ENCODE results near the gene LRRTM4.

DNA sequence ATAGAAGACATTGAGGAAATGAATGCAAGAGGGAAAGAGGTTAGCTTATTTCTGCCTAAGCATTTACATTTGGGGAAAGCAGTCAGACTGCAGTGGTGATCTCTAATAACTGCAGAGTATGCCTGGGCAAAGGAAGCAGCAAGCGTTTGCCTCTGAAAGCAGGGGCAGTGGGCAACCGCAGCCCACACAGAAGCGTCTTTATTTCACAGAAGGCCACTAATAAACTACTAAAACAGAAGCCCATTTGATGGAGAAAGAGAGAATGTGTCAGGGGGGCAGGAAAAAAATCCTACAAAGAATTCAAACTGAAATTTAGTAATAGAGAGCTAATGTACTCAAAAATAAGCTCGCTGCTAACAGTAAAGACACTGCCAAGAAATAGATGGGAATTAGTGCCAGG is 53.1 kb downstream of the LRRTM4 start:
- no peak for TF ChIP-seq POLR2A (IDR thresholded peaks at IDR 0.05)
- TF ChIP-seq, protein P1, sequence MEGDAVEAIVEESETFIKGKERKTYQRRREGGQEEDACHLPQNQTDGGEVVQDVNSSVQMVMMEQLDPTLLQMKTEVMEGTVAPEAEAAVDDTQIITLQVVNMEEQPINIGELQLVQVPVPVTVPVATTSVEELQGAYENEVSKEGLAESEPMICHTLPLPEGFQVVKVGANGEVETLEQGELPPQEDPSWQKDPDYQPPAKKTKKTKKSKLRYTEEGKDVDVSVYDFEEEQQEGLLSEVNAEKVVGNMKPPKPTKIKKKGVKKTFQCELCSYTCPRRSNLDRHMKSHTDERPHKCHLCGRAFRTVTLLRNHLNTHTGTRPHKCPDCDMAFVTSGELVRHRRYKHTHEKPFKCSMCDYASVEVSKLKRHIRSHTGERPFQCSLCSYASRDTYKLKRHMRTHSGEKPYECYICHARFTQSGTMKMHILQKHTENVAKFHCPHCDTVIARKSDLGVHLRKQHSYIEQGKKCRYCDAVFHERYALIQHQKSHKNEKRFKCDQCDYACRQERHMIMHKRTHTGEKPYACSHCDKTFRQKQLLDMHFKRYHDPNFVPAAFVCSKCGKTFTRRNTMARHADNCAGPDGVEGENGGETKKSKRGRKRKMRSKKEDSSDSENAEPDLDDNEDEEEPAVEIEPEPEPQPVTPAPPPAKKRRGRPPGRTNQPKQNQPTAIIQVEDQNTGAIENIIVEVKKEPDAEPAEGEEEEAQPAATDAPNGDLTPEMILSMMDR (IDR thresholded peaks at IDR 0.05) = no peak

Measured in uterus (tissue), 2 donors.